ENCODE measurements around the gene TDRD9. TPM values are rescaled to one million over a fixed set of nuclear protein-coding genes. Genes with fewer than 3 reads are reported as not detected.

Gene TDRD9
- polyA plus RNA-seq, 1 donor from 2014 or later, result 15.9 TPM

- Histone ChIP-seq H3K4me2 (ENCODE audit: low read length) (no peak within 1 kb of the TSS), H2AFZ (ENCODE audit: low read depth, low read length) (no peak within 1 kb of the TSS), H3K9me2 (ENCODE audit: insufficient read depth, low read length) (no peaks in the 10 kb centered on the region), H3F3A (ENCODE audit: insufficient read depth, low read length, poor library complexity, severe bottlenecking) (no peaks in the 10 kb centered on the region), H3K27me3 (ENCODE audit: insufficient read depth, low read depth, low read length) (no peaks in the 10 kb centered on the region), H3K27ac (ENCODE audit: low read length) (no peak within 1 kb of the TSS), H3K9me3 (ENCODE audit: low read length) (no peaks in the 10 kb centered on the region), H3K9ac (ENCODE audit: low read length) (no peak within 1 kb of the TSS), H3K36me3 (ENCODE audit: insufficient read depth, low read length) (no peaks in the 10 kb centered on the region), H4K20me1 (ENCODE audit: insufficient read depth) (no peaks in the 10 kb centered on the region), H3K4me3 (ENCODE audit: low read length) (no peak within 1 kb of the TSS), H3K79me2 (replicated peaks; ENCODE audit: insufficient read depth, low read length) (no peaks in the 10 kb centered on the region)
- TF ChIP-seq EP300 (conservative IDR thresholded peaks at IDR 0.05; ENCODE audit: poor library complexity, severe bottlenecking) (no peak), SMC3 (conservative IDR thresholded peaks at IDR 0.05; ENCODE audit: poor library complexity) (no peak), TAF1 (IDR thresholded peaks at IDR 0.05; ENCODE audit: low read depth) (no peak), EZH2 (IDR thresholded peaks at IDR 0.05; ENCODE audit: borderline replicate concordance, insufficient read depth, low read length, poor library complexity, severe bottlenecking) (no peak), CTCF (IDR thresholded peaks at IDR 0.05; ENCODE audit: poor library complexity, severe bottlenecking) (no peak), MXI1 (conservative IDR thresholded peaks at IDR 0.05; ENCODE audit: poor library complexity, severe bottlenecking) (no peak), RAD21 (conservative IDR thresholded peaks at IDR 0.05) (no peak), POLR2AphosphoS5 (IDR thresholded peaks at IDR 0.05) (no peak)
- TF ChIP-seq, protein P1, sequence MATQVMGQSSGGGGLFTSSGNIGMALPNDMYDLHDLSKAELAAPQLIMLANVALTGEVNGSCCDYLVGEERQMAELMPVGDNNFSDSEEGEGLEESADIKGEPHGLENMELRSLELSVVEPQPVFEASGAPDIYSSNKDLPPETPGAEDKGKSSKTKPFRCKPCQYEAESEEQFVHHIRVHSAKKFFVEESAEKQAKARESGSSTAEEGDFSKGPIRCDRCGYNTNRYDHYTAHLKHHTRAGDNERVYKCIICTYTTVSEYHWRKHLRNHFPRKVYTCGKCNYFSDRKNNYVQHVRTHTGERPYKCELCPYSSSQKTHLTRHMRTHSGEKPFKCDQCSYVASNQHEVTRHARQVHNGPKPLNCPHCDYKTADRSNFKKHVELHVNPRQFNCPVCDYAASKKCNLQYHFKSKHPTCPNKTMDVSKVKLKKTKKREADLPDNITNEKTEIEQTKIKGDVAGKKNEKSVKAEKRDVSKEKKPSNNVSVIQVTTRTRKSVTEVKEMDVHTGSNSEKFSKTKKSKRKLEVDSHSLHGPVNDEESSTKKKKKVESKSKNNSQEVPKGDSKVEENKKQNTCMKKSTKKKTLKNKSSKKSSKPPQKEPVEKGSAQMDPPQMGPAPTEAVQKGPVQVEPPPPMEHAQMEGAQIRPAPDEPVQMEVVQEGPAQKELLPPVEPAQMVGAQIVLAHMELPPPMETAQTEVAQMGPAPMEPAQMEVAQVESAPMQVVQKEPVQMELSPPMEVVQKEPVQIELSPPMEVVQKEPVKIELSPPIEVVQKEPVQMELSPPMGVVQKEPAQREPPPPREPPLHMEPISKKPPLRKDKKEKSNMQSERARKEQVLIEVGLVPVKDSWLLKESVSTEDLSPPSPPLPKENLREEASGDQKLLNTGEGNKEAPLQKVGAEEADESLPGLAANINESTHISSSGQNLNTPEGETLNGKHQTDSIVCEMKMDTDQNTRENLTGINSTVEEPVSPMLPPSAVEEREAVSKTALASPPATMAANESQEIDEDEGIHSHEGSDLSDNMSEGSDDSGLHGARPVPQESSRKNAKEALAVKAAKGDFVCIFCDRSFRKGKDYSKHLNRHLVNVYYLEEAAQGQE (IDR thresholded peaks at IDR 0.05; ENCODE audit: borderline replicate concordance), result no peak
Measured at GRCh38 chr14:104085032-104085888, 157.0 kb downstream of the TDRD9 start, which contains the start of gene ASPG. Gene ASPG (plus strand): TSS chr14:104085700. CDS start chr14:104085771, 71 bp downstream.

DNA sequence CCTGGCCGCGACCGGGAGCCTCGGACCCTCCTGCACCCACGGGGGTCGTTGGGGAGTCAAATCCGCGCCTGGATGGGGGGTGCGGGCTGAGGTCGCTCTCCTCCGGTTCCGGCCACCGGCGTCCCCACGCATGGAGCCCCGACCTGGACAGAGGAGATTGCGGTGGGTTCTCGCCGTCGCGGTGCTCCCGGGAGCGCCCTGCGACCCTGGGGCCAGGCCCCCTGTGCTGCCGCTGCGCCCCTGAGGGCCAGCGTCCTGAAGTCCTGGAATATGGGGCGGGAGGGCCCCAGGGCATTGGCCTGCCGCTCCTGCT is 157.6 kb downstream of the TDRD9 start:
- H3K9ac ChIP-seq (ENCODE audit: low read length), result no peak overlapping the region
- no peaks in the 10 kb centered on the region for H3F3A ChIP-seq (ENCODE audit: insufficient read depth, low read length, poor library complexity, severe bottlenecking)
- TF ChIP-seq EZH2 (IDR thresholded peaks at IDR 0.05; ENCODE audit: borderline replicate concordance, insufficient read depth, low read length, poor library complexity, severe bottlenecking) (no peak), MXI1 (conservative IDR thresholded peaks at IDR 0.05; ENCODE audit: poor library complexity, severe bottlenecking) (no peak), TAF1 (IDR thresholded peaks at IDR 0.05; ENCODE audit: low read depth) (no peak), POLR2AphosphoS5 (IDR thresholded peaks at IDR 0.05) (no peak), EP300 (conservative IDR thresholded peaks at IDR 0.05; ENCODE audit: poor library complexity, severe bottlenecking) (no peak), SMC3 (conservative IDR thresholded peaks at IDR 0.05; ENCODE audit: poor library complexity) (no peak), RAD21 (conservative IDR thresholded peaks at IDR 0.05) (no peak), CTCF (IDR thresholded peaks at IDR 0.05; ENCODE audit: poor library complexity, severe bottlenecking) (no peak)
- TF ChIP-seq, protein P1 (IDR thresholded peaks at IDR 0.05; ENCODE audit: borderline replicate concordance), result no peak
- no peaks in the 10 kb centered on the region for H3K9me3 ChIP-seq (ENCODE audit: low read length)
- H3K9me2 ChIP-seq (ENCODE audit: insufficient read depth, low read length), result no peaks in the 10 kb centered on the region
- H3K79me2 ChIP-seq (replicated peaks; ENCODE audit: insufficient read depth, low read length), result no peaks in the 10 kb centered on the region
- no peak overlapping the region for H3K4me2 ChIP-seq (ENCODE audit: low read length)
- no peak overlapping the region for H3K27ac ChIP-seq (ENCODE audit: low read length)
- no peaks in the 10 kb centered on the region for H3K36me3 ChIP-seq (ENCODE audit: insufficient read depth, low read length)
- H4K20me1 ChIP-seq (ENCODE audit: insufficient read depth), result no peaks in the 10 kb centered on the region
- H3K4me3 ChIP-seq (ENCODE audit: low read length), result no peak overlapping the region
- H2AFZ ChIP-seq (ENCODE audit: low read depth, low read length), result no peak overlapping the region
- H3K27me3 ChIP-seq (ENCODE audit: insufficient read depth, low read depth, low read length), result no peaks in the 10 kb centered on the region

All from neural cell (in vitro differentiated cells).